IMR-90 (cell line): ENCODE results near the gene RGS10.

Source experiments
- BHLHE40 ChIP-seq: fragments of 150-350 bp; IDR thresholded peaks from 2 replicates; pipeline ENCODE4 v1.6.1; 2016; ENCODE audit warnings: mild to moderate bottlenecking, low read depth, low read length
- CEBPB ChIP-seq: IDR thresholded peaks from 2 replicates; pipeline ENCODE4 v1.6.1; 2012; ENCODE audit warnings: low read depth, low read length, improper control_type of control experiment
- MAFK ChIP-seq: IDR thresholded peaks from 2 replicates; pipeline ENCODE4 v1.6.1; 2012; ENCODE audit warnings: low read depth, low read length, improper control_type of control experiment
- NFE2L2 ChIP-seq: fragments of 150-350 bp; IDR thresholded peaks from 2 replicates; pipeline ENCODE4 v1.6.1; 2016; ENCODE audit warnings: low read depth, mild to moderate bottlenecking, low read length
- POLR2A ChIP-seq: IDR thresholded peaks from 2 replicates; pipeline ENCODE4 v1.6.1; 2012; ENCODE audit warnings: mild to moderate bottlenecking, low read depth, low read length
- RAD21 ChIP-seq: IDR thresholded peaks from 2 replicates; pipeline ENCODE4 v1.6.1; 2012; ENCODE audit warnings: low read length, improper control_type of control experiment
- SMC3 ChIP-seq: fragments of 150-350 bp; IDR thresholded peaks from 2 replicates; pipeline ENCODE4 v1.6.1; 2016; ENCODE audit warnings: low read depth, mild to moderate bottlenecking, antibody characterized with exemption, low read length, moderate library complexity
- TF ChIP-seq, protein P1 (sequence below): conservative IDR thresholded peaks from 2 replicates; pipeline ENCODE4 v1.5.1; 2012; ENCODE audit warnings: mild to moderate bottlenecking, low read depth, low read length, improper control_type of control experiment
- TF ChIP-seq, protein P2 (sequence below): fragments of 150-350 bp; IDR thresholded peaks from 2 replicates; pipeline ENCODE4 v1.6.1; 2017; ENCODE audit warnings: mild to moderate bottlenecking, antibody characterized with exemption, low read length, low read depth
- TF ChIP-seq, protein P3 (sequence below): fragments of 150-350 bp; IDR thresholded peaks from 2 replicates; pipeline ENCODE4 v1.6.1; 2016; ENCODE audit warnings: low read depth, mild to moderate bottlenecking, low read length, moderate library complexity, borderline replicate concordance

DNA sequence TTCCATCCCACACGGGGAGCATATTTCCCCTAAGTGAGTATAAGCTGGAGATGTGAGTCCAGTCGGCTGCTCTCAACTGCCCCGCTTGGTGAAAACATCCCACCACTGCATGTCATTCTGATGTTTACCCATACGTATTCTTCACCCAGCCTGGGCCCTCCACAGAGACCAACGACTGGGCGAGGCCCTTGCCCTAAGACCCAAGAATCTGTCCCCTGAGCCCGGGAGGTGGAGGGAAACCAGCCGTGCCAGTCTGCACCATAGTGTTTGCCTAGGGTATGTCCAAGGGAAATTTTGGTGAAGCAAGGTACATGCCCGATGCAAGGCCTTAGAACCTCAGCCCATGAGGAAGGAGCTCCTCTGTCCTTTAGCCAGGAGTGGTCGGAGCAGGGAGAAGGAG, 67.9 kb downstream of the RGS10 start:
- TF ChIP-seq, protein P1, sequence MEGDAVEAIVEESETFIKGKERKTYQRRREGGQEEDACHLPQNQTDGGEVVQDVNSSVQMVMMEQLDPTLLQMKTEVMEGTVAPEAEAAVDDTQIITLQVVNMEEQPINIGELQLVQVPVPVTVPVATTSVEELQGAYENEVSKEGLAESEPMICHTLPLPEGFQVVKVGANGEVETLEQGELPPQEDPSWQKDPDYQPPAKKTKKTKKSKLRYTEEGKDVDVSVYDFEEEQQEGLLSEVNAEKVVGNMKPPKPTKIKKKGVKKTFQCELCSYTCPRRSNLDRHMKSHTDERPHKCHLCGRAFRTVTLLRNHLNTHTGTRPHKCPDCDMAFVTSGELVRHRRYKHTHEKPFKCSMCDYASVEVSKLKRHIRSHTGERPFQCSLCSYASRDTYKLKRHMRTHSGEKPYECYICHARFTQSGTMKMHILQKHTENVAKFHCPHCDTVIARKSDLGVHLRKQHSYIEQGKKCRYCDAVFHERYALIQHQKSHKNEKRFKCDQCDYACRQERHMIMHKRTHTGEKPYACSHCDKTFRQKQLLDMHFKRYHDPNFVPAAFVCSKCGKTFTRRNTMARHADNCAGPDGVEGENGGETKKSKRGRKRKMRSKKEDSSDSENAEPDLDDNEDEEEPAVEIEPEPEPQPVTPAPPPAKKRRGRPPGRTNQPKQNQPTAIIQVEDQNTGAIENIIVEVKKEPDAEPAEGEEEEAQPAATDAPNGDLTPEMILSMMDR: no peak
- no peak for TF ChIP-seq POLR2A
- TF ChIP-seq RAD21: no peak
- TF ChIP-seq, protein P2, sequence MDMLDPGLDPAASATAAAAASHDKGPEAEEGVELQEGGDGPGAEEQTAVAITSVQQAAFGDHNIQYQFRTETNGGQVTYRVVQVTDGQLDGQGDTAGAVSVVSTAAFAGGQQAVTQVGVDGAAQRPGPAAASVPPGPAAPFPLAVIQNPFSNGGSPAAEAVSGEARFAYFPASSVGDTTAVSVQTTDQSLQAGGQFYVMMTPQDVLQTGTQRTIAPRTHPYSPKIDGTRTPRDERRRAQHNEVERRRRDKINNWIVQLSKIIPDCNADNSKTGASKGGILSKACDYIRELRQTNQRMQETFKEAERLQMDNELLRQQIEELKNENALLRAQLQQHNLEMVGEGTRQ: no peak
- TF ChIP-seq BHLHE40: no peak
- TF ChIP-seq MAFK: no peak
- TF ChIP-seq, protein P3, sequence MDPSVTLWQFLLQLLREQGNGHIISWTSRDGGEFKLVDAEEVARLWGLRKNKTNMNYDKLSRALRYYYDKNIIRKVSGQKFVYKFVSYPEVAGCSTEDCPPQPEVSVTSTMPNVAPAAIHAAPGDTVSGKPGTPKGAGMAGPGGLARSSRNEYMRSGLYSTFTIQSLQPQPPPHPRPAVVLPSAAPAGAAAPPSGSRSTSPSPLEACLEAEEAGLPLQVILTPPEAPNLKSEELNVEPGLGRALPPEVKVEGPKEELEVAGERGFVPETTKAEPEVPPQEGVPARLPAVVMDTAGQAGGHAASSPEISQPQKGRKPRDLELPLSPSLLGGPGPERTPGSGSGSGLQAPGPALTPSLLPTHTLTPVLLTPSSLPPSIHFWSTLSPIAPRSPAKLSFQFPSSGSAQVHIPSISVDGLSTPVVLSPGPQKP: no peak
- no peak for TF ChIP-seq CEBPB
- no peak for TF ChIP-seq SMC3
- TF ChIP-seq NFE2L2: no peak
